T-helper 2 cell treated with Interferon-gamma antibody and Interleukin-4, amounts not matched to agents 5 μg/mL and 100 μg/mL, for 36 hours (primary cell): ENCODE measurements around the gene IFNL2.
"Not testable (repeated sequence)": the region's sequence is repeated elsewhere in the genome, so short reads cannot be mapped to it uniquely, and the experiment has no call there.

ENCODE experiments used
- DNase-seq: peaks from one replicate; pipeline ENCODE4 v3.0.0; 2021; ENCODE audit warnings: low spot score
- H3K27ac Mint-ChIP-seq: one replicate; pipeline ENCODE4 v1.8.0; 2021; ENCODE audit warnings: mild to moderate bottlenecking, mixed read lengths
- H3K27me3 Mint-ChIP-seq: one replicate; pipeline ENCODE4 v1.8.0; 2021; ENCODE audit warnings: low read depth, mixed read lengths
- H3K36me3 Mint-ChIP-seq: one replicate; pipeline ENCODE4 v1.8.0; 2021; ENCODE audit warnings: low read depth, mixed read lengths
- H3K4me1 Mint-ChIP-seq: one replicate; pipeline ENCODE4 v1.8.0; 2021; ENCODE audit warnings: low read depth, mixed read lengths
- H3K4me3 Mint-ChIP-seq: one replicate; pipeline ENCODE4 v1.8.0; 2022; ENCODE audit warnings: mild to moderate bottlenecking, moderate library complexity, mixed read lengths
- H3K9me3 Mint-ChIP-seq: one replicate; pipeline ENCODE4 v1.8.0; 2021; ENCODE audit warnings: mixed read lengths

The IFNL2 gene

DNA sequence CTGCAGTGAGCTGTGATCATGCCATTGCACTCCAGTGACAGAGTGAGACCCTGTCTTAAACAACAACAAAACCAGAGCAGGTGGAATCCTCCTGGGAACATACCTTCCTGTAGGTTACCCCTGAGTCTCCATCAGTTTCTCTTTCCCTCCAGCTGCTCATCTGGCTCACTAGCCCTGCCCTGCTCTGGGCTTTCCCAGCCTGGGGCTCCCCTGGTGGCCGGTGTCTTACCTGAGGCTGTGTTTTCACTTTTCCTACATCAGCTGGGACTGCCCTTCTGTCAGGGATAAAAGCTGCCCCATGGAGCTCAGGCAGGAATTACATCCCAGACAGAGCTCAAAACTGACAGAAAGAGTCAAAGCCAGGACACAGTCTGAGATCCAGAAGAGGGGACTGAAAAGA is at the start of gene IFNL2:
IFNL2 (plus strand) TSS at position 312 of the 400 bp plus-strand sequence. CDS start 173 bp downstream, outside the sequence.
- H3K4me1 Mint-ChIP-seq, H3K9me3 Mint-ChIP-seq, DNase-seq, H3K27ac Mint-ChIP-seq, H3K36me3 Mint-ChIP-seq, H3K4me3 Mint-ChIP-seq: not testable (repeated sequence)
- H3K27me3 Mint-ChIP-seq, result peaks cover 28% of the 10 kb centered on the region

DNA sequence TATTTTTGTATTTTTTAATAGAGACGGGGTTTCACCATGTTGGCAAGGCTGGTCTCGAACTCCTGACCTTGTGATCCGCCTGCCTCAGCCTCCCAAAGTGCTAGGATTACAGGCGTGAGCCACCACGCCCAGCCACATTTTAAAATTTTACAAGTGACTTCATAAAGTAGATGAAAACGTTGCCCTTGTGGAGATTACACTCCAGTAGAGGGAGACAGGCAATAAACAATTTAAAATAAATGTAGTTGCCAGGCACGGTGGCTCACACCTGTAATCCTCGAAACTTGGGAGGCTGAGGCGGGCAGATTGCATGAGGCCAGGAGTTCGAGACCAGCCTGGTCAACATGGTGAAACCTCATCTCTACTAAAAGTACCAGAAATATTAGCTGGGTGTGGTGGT is 49.1 kb upstream of the IFNL2 start:
- not testable (repeated sequence) for H3K27ac Mint-ChIP-seq, H3K4me3 Mint-ChIP-seq, DNase-seq, H3K36me3 Mint-ChIP-seq, H3K4me1 Mint-ChIP-seq, H3K9me3 Mint-ChIP-seq
- peaks cover 16% of the 10 kb centered on the region for H3K27me3 Mint-ChIP-seq

DNA sequence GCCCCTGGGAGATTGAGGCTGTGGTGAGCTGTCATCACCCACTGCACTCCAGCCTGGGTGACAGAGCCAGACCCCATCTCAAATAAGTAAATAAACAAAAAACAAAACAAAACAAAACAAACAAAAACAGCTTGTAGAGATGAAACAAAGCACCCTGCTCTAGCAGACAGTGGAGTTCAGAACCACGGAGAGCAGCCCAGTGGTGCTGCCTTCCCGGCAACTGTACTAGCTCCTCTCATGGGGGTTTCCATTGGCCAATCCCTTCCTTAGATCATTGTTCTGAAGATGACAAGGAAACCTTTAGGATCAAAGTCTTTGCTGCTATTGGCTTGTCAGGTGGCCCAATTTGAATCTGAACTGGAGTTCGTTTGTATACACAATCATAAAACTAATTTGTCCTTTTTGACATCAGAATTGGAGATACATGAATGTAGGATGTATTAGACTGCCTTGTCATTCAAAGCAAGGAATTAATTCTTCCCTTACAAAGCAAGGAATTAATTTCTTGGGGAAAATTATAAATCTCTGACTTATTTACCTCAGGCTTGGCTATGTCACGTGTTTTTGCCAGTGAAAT is 44.4 kb upstream of the IFNL2 start:
- H3K27me3 Mint-ChIP-seq, result peaks cover 11% of the 10 kb centered on the region

DNA sequence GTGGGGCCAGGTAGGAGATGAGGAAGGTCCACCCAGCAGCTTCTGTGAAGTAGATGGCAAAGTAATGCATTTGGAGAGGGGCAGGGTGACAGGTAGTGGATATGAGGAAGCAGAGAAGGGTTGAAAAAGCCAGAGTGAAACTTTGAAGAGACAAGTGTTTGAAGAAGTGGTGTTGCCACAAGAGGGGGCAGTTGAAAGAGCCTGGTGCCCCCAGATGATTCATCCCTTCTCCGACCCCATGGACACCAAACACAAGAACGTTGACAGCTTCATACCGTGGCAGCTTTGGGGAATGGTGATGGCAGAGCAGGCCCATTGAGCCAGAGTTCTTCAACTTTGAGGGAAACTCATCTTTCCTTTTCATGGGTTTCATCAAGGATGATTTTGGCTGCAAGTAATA is 43.3 kb upstream of the IFNL2 start:
- DNase-seq, result no peak
- Mint-ChIP-seq H3K27me3 (peaks cover 9% of the 10 kb centered on the region), H3K36me3 (no peaks in the 10 kb centered on the region), H3K9me3 (no peaks in the 10 kb centered on the region), H3K4me3 (no peak overlapping the region), H3K4me1 (no peaks in the 10 kb centered on the region), H3K27ac (no peak overlapping the region)

More for the DNA sequence above, 44.4 kb upstream of the IFNL2 start:
- H3K36me3 Mint-ChIP-seq, result no peaks in the 10 kb centered on the region
- no peaks in the 10 kb centered on the region for H3K4me1 Mint-ChIP-seq
- H3K9me3 Mint-ChIP-seq, result no peaks in the 10 kb centered on the region
- H3K4me3 Mint-ChIP-seq, result no peak overlapping the region
- no peak for DNase-seq
- no peak overlapping the region for H3K27ac Mint-ChIP-seq

DNA sequence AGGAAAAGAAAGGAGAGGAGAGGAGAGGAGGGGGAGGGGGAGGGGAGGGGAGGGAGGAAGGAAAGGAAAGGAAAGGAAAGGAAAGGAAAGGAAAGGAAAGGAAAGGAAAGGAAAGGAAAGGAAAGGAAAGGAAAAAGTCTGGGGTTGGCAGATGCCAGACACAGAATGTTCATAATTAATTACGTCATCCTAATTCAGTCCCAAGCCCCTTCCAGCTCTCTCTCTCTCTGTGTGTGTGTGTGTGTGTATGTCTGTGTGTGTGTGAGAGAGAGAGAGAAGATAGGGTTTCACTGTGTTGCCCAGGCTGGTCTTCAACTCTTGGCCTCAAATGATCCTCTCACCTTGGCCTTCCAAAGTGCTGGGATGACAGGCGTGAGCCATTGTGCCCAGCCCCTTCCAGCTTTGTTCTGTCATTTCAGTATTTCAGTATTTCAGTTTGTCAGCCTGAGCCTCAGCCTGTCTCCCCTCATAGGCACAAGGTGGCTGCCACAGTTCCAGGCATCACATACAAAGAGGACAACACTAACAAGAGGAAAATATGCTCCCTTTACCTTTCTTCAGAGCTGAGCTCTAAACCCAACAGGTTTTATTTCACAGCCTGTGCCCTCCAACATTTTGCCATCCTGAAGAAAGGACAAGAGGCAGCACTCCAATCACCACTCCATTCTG is 38.0 kb upstream of the IFNL2 start:
- Mint-ChIP-seq H3K4me1 (no peaks in the 10 kb centered on the region), H3K27ac (no peak overlapping the region), H3K36me3 (no peaks in the 10 kb centered on the region), H3K27me3 (peaks cover 12% of the 10 kb centered on the region), H3K9me3 (no peaks in the 10 kb centered on the region), H3K4me3 (no peak overlapping the region)
- no peak for DNase-seq

DNA sequence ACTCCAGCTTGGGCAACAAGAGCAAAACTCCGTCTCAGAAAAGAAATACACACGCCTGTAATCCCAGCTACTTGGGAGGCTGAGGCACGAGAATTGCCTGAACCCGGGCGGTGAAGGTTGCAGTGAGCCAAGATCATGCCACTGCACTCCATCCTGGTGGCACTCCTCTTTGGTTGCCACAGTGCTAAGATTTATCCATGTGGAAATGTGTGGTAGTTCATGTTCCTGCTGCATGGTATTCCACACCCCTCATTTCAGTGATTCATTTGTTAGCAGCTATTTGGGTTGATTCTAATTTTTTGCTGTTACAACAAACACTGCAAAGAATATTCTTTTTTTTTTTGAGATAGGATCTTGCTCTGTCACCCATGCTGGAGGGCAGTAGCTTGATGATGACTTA is 35.5 kb upstream of the IFNL2 start:
- Mint-ChIP-seq H3K27ac (no peak overlapping the region), H3K9me3 (no peaks in the 10 kb centered on the region), H3K27me3 (peaks cover 7% of the 10 kb centered on the region), H3K4me1 (peaks cover 3% of the 10 kb centered on the region), H3K4me3 (no peak overlapping the region), H3K36me3 (no peaks in the 10 kb centered on the region)
- DNase-seq, result no peak

DNA sequence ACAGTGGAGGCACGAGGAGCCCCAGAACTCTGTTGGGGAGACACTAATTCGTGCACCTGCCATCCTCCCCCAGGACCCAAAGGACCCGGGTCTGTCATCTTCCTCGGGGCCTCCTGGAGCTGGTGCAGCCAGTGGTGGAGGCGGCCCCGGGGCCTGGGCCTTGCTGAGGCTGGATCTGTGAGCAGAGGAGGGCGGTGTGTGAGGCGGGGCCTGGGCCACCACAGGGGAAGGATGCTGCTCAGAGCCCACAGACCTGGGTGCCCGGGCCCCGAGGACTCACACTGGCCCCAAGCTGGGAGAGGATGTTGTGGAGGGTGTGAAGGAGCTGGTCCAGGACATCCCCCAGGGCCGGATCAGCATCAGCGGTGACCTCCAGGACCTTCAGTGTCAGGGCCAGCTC is 31.7 kb upstream of the IFNL2 start:
- Mint-ChIP-seq H3K4me3 (no peak overlapping the region), H3K4me1 (peaks cover 7% of the 10 kb centered on the region), H3K9me3 (no peaks in the 10 kb centered on the region), H3K36me3 (no peaks in the 10 kb centered on the region), H3K27ac (no peak overlapping the region), H3K27me3 (peaks cover 5% of the 10 kb centered on the region)
- no peak for DNase-seq

DNA sequence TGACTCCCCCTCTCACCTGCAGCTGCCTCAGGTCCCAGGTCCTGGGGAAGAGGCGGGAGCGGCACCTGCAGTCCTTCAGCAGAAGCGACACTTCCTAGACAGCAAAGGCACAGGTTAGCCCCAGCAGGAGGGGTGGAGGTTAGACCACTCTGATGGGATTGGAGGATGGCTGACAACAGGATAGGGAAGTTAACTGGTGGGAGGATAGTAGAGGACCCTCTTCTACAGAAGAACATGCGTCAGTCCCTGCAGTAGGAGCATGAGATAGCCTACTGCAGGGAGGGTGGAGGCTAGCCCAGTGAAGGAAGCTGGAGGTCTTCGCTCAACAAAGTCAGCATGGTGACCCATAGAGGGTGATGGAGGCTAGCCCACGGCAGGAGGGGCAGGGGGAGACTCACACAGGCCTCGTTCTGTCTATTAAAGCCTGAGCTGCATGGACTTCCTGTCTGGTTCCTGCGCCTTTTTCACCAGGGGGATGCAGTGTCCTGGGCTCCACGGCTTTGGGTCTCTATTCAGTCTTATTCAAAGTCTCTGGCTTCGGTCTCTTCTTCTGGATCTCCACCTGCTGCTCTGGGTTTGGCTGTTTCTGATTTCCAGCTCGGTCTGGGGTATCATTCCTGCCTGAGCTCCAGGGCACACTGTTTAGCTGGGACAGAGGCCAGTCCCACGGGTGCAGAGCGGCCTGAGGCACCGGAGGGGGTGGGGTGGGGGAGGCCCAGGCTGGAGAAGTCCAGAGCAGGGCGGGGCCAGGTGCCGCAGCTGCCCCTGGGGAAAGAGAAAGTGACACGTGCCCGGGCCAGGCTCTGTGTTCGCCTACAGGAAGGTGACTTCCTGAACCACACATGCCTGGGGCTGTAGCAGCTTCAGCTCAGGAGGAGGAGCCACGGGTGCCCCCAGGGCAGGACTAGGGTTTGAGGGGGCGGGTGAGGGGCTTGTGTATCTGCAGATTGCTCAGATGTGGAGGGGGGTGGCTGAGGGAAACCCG is 30.7 kb upstream of the IFNL2 start:
- Mint-ChIP-seq H3K27ac (peak overlapping the region; percentile 56), H3K27me3 (peaks cover 3% of the 10 kb centered on the region)
- peak; percentile 24 for DNase-seq

DNA sequence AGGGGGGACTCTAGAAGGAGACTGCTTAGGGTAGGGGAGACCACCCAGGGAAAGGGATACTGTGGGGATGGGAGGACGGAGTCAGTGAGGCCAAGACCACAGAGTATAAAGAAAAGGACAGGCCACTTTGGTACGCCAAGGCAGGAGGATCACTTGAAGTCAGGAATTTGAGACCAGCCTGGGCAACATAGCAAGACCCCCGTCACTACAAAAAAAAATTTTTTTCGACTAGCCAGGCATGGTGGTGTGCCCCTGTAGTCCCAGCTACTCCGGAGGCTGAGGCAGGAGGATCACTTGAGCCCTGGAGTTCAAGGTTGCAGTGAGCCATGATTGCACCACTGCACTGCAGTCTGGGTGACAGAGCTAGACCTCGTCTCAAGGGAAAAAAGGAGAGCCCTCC is 30.0 kb upstream of the IFNL2 start:
- H3K27me3 Mint-ChIP-seq, result peaks cover 3% of the 10 kb centered on the region
- no peaks in the 10 kb centered on the region for H3K36me3 Mint-ChIP-seq
- no peaks in the 10 kb centered on the region for H3K9me3 Mint-ChIP-seq
- H3K4me1 Mint-ChIP-seq, result peaks cover 7% of the 10 kb centered on the region
- no peak for DNase-seq
- H3K4me3 Mint-ChIP-seq, result peak overlapping the region; percentile 42
- H3K27ac Mint-ChIP-seq, result no peak overlapping the region

More for the DNA sequence above, 30.7 kb upstream of the IFNL2 start:
- H3K4me1 Mint-ChIP-seq, result peaks cover 7% of the 10 kb centered on the region
- peak overlapping the region; percentile 42 for H3K4me3 Mint-ChIP-seq
- H3K9me3 Mint-ChIP-seq, result no peaks in the 10 kb centered on the region
- no peaks in the 10 kb centered on the region for H3K36me3 Mint-ChIP-seq

DNA sequence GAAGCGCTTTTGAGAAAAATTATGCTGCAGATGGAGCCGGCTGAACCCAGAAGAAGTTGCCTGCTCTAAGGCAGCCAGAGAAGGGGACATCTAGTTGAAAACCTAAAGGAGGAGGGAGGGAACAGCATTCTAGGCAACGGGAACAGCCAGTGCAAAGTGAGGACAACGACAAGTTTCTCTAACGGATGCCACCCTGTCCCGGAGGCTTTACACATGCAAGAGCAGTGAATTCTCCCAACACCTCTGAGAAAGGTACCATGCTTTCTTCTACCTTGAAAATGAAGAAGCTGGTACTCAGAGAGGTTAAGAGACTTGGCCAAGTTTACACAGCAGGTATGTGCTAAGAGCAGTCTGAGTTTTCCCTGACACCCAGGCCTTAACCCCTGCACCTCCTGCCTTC is 29.3 kb upstream of the IFNL2 start:
- Mint-ChIP-seq H3K4me3 (no peak overlapping the region), H3K36me3 (no peaks in the 10 kb centered on the region), H3K4me1 (peaks cover 7% of the 10 kb centered on the region), H3K27me3 (peaks cover 3% of the 10 kb centered on the region), H3K9me3 (no peaks in the 10 kb centered on the region), H3K27ac (no peak overlapping the region)
- no peak for DNase-seq

DNA sequence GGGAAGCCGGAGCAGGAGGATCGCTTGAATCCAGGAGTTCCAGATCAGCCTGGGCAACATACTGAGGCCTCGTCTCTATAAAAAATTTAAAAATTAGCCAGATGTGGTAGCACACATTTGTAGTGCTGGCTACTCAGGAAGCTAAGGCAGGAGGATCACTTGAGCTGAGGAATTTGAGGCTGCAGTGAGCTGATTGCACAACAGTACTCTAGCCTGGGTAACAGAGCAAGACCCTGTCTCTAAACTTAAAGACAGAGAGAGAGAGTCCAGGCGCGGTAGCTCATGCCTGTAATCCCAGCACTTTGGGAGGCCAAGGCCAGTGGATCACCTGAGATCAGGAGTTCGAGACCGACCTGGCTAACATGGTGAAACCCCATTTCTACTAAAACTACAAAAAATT is 27.8 kb upstream of the IFNL2 start:
- H3K9me3 Mint-ChIP-seq, result no peaks in the 10 kb centered on the region
- DNase-seq, result no peak
- H3K27ac Mint-ChIP-seq, result no peak overlapping the region
- H3K27me3 Mint-ChIP-seq, result peaks cover 3% of the 10 kb centered on the region
- H3K4me1 Mint-ChIP-seq, result peaks cover 7% of the 10 kb centered on the region
- no peak overlapping the region for H3K4me3 Mint-ChIP-seq
- no peaks in the 10 kb centered on the region for H3K36me3 Mint-ChIP-seq

DNA sequence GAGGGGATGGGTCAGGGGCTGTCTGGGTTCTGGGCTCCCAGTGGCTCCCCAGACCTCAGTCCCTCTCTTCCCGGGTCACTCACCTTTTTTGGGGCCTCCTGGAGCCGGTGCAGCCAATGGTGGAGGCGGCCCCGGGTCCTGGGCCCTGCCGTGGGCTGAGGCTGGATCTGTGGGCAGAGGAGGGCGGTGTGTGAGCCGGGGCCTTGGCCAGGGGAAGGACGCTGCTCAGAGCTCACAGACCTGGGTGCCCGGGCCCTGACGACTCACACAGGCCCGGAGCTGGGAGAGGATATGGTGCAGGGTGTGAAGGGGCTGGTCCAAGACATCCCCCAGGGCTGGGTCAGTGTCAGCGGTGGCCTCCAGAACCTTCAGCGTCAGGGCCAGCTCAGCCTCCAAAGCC is 24.5 kb upstream of the IFNL2 start:
- H3K27me3 Mint-ChIP-seq, DNase-seq, H3K4me3 Mint-ChIP-seq, H3K9me3 Mint-ChIP-seq, H3K27ac Mint-ChIP-seq, H3K4me1 Mint-ChIP-seq, H3K36me3 Mint-ChIP-seq: not testable (repeated sequence)

DNA sequence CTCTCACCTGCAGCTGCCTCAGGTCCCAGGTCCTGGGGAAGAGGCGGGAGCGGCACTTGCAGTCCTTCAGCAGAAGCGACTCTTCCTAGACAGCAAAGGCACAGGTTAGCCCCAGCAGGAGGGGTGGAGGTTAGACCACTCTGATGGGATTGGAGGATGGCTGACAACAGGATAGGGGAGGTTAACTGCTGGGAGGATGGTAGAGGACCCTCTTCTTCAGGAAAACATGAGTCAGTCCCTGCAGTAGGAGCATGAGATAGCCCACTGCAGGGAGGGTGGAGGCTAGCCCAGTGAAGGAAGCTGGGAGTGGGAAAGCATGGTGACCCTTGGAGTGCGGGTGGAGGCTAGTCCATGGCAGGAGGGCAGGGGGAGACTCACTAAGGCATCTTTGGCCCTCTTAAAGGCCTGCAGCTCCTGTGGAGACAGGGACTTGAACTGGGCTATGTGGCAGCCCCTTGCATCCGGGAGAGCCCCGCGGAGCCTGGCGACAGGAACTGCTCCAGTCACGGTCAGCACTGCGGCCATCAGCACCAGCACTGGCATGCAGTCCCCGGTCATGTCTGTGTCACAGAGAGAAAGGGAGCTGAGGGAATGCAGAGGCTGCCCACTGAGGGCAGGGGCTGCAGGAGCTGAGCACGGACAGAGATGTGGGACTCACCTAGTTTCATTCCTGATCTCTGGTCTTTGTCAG is 23.6 kb upstream of the IFNL2 start, which contains the start of gene IFNL3:
IFNL3 (minus strand) TSS at position 597 of the 691 bp plus-strand sequence; CDS start at position 558, 39 bp downstream.
- H3K4me1 Mint-ChIP-seq, H3K36me3 Mint-ChIP-seq, H3K27ac Mint-ChIP-seq, H3K4me3 Mint-ChIP-seq, H3K9me3 Mint-ChIP-seq, DNase-seq: not testable (repeated sequence)
- peaks cover 16% of the 10 kb centered on the region for H3K27me3 Mint-ChIP-seq
